Tibial nerve (tissue), 4 donors: ENCODE data around the gene SCO1.

Source experiments
- CTCF ChIP-seq, 5 experiments: fragments of 200-600 bp in 3 of 5; fragments of 450-650 bp in 2 of 5; sonication (generic) in 3 of 5; IDR thresholded peaks; one replicate each; pipeline ENCODE4 v1.5.1; 2016 to 2019; ENCODE audit warnings: antibody characterized with exemption in 5 of 5, mild to moderate bottlenecking in 3 of 5, moderate library complexity in 2 of 5
- EP300 ChIP-seq, 2 donors: sonication (generic); formaldehyde crosslinking; IDR thresholded peaks; one replicate each; pipeline ENCODE4 v1.6.1; 2017; ENCODE audit warnings: antibody characterized with exemption in 2 of 2, mild to moderate bottlenecking in 1 of 2
- POLR2A ChIP-seq, 2 donors: fragments of 450-650 bp; IDR thresholded peaks; one replicate each; pipeline ENCODE4 v1.6.1; 2017; ENCODE audit warnings: antibody characterized with exemption in 2 of 2, mild to moderate bottlenecking in 2 of 2, moderate library complexity in 2 of 2

- TF ChIP-seq CTCF (IDR thresholded peaks at IDR 0.05) = no peak
- TF ChIP-seq POLR2A (IDR thresholded peaks at IDR 0.05) = no peak
- no peak for TF ChIP-seq EP300 (IDR thresholded peaks at IDR 0.05)
Measured at GRCh38 chr17:10726196-10726595, 28.9 kb upstream of the SCO1 start.
